HepG2 (cell line): ENCODE measurements around the gene KIR2DL1. TPM values are rescaled to one million over a fixed set of nuclear protein-coding genes. Genes with fewer than 3 reads are reported as not detected.
"Not testable (repeated sequence)": the region's sequence is repeated elsewhere in the genome, so short reads cannot be mapped to it uniquely, and the experiment has no call there.

Experiments used
- ATAC-seq: fragments of 200-7000 bp; cut with Tn5 transposase; 3 replicates; pipeline ENCODE4 v1.9.1; 2020; ENCODE audit warnings: mild to moderate bottlenecking, moderate library complexity
- BruUV-seq: library from RNA; stranded (reverse); fragments of 400-500 nt; replicated peaks from 2 replicates; lab custom pipeline; 2021; lab: Mats Ljungman, UMichigan
- CTCF ChIA-PET: fragments of 300-600 bp; formaldehyde crosslinking; extraction: SDS; loops from one replicate; lab custom pipeline; 2021; ENCODE audit warnings: low total read pairs, inconsistent platforms, low intra/inter-chr PET ratio; lab: Yijun Ruan, JAX
- POLR2A ChIA-PET: fragments of 350-600 bp; sonication (Branson Sonifier 250); formaldehyde crosslinking; loops from one replicate; lab custom pipeline; 2020; ENCODE audit warnings: antibody characterized with exemption, inconsistent platforms; lab: Yijun Ruan, JAX
- DNase-seq: peaks from one replicate; pipeline ENCODE4 v3.0.0-alpha.2; 2015; ENCODE audit warnings: low spot score
- FAIRE-seq: peaks from 3 replicates; lab custom pipeline; 2011; peaks lifted over from hg19 to GRCh38; lab: Jason Lieb, UNC
- H2AFZ ChIP-seq: one replicate; pipeline ENCODE4 v1.6.1; 2011; ENCODE audit warnings: low read length, inconsistent platforms
- H3K27ac ChIP-seq: fragments of 300-600 bp; 3 replicates; pipeline ENCODE4 v1.8.0; 2011; ENCODE audit warnings: mixed run types, mild to moderate bottlenecking, mixed read lengths, low read length, inconsistent platforms; ENCODE audit not compliant: insufficient read depth; ENCODE audit errors: extremely low read length
- H3K27me3 ChIP-seq, 2 experiments: fragments of 200-600 bp in 1 of 2; 2 replicates in 1 of 2; 3 replicates in 1 of 2; pipeline versions ENCODE4 v1.6.0 to v1.8.0; 2011; ENCODE audit warnings: low read length in 2 of 2, mild to moderate bottlenecking in 2 of 2, moderate library complexity in 2 of 2, inconsistent platforms in 1 of 2; ENCODE audit not compliant: insufficient read depth in 2 of 2, control insufficient read depth in 1 of 2
- H3K36me3 ChIP-seq, 2 experiments: fragments of 200-600 bp in 1 of 2; replicated peaks in 1 of 2; 2 replicates in 1 of 2; 3 replicates in 1 of 2; pipeline versions ENCODE4 v1.5.1 to v1.8.0; 2011; ENCODE audit warnings: low read length in 2 of 2, inconsistent platforms in 1 of 2; ENCODE audit not compliant: insufficient read depth in 2 of 2, control insufficient read depth in 1 of 2
- H3K4me1 ChIP-seq: 2 replicates; pipeline ENCODE4 v1.5.1; 2012; ENCODE audit warnings: low read length, inconsistent platforms; ENCODE audit not compliant: insufficient read depth
- H3K4me2 ChIP-seq: 2 replicates; pipeline ENCODE4 v1.6.0; 2011; ENCODE audit warnings: low read depth, low read length, inconsistent platforms
- H3K4me3 ChIP-seq, 3 experiments: fragments of 200-600 bp in 1 of 3; sonication (generic), shearing (Covaris generic) in 1 of 3; replicated peaks in 1 of 3; 2 replicates each; pipeline ENCODE4 v1.5.1; 2011 to 2016; ENCODE audit warnings: low read length in 3 of 3, inconsistent platforms in 2 of 3, low read depth in 2 of 3, mild to moderate bottlenecking in 2 of 3, control low read depth in 1 of 3, mixed read lengths in 1 of 3; ENCODE audit not compliant: insufficient read depth in 1 of 3
- H3K79me2 ChIP-seq: one replicate; pipeline ENCODE4 v1.6.1; 2011; ENCODE audit warnings: low read length, inconsistent platforms; ENCODE audit not compliant: insufficient read depth
- H3K9ac ChIP-seq: 2 replicates; pipeline ENCODE4 v1.6.0; 2011; ENCODE audit warnings: mild to moderate bottlenecking, low read depth, low read length, inconsistent platforms; ENCODE audit not compliant: insufficient read depth
- H3K9me3 ChIP-seq: 2 replicates; pipeline ENCODE4 v1.5.1; 2012; ENCODE audit warnings: mild to moderate bottlenecking, low read length
- H4K20me1 ChIP-seq: 2 replicates; pipeline ENCODE4 v1.6.0; 2011; ENCODE audit warnings: inconsistent platforms, mild to moderate bottlenecking, low read length, moderate library complexity; ENCODE audit not compliant: insufficient read depth
- WGBS: methylation state at CpG from one replicate; pipeline ENCODE4 v1.1.6; 2017; ENCODE audit warnings: low lambda C conversion rate; 5-methylcytosine and 5-hydroxymethylcytosine counted together
- in situ Hi-C: cut with HindIII; loops from 2 replicates; pipeline ENCODE4 v1.10.0; 2017; ENCODE audit warnings: low pct_unique_long_range_greater_than_20kb; ENCODE audit not compliant: extremely low pct_ligation_motif_present
- intact Hi-C: fragments of 100-400 bp; cut with micrococcal nuclease; formaldehyde crosslinking; loops from one replicate; pipeline ENCODE4 v1.10.0; 2022; ENCODE audit not compliant: unreplicated experiment
- polyA plus RNA-seq, 8 experiments: library from polyadenylated mRNA; depleted of rRNA in 3 of 8; stranded (reverse) in 7 of 8; unstranded in 1 of 8; fragments of >200 nt; fragmentation: Illumina TruSeq in 4 of 8; extraction: Trizol in 4 of 8; gene quantifications; 2 replicates each; pipeline versions ENCODE4 v1.2.1 to v1.2.3, GENCODE V29; 2011 to 2016; ENCODE audit warnings: low read depth in 4 of 8, missing spikeins in 1 of 8, mixed read lengths in 1 of 8; ENCODE audit not compliant: insufficient read depth in 1 of 8
- total RNA-seq, 5 experiments: library from RNA; depleted of rRNA; stranded (reverse); fragments of >200 nt; fragmentation: Illumina TruSeq; extraction: Trizol; gene quantifications; 2 replicates each; pipeline ENCODE4 v1.2.3, GENCODE V29; 2016; ENCODE audit warnings: low read depth in 1 of 5

KIR2DL1 gene
- total and polyA plus RNA-seq, 2 of the 13 experiments (the other 11 are each of a cell fraction or from before 2014, with no cell fraction given): not detected

GRCh38 chr19:54777851-54778250 lies 8.3 kb downstream of the KIR2DL1 start:
- H3K27me3 ChIP-seq: peaks cover 0 to 12% of the 10 kb centered on the region in 2 experiments; a peak in 1 of 5 replicates
- CTCF ChIA-PET, POLR2A ChIA-PET, H3K9ac ChIP-seq, H3K4me1 ChIP-seq, H3K9me3 ChIP-seq, H3K79me2 ChIP-seq, intact Hi-C loops, H4K20me1 ChIP-seq, H3K4me3 ChIP-seq, H3K36me3 ChIP-seq, FAIRE-seq, H3K4me2 ChIP-seq, ATAC-seq, in situ Hi-C loops, H2AFZ ChIP-seq, DNase-seq, H3K27ac ChIP-seq, BruUV-seq: not testable (repeated sequence)
- WGBS: 12% methylated on average over 4 of the region's 4 CpGs

GRCh38 chr19:54778896-54779295 lies 9.3 kb downstream of the KIR2DL1 start:
- FAIRE-seq, H2AFZ ChIP-seq, H3K4me1 ChIP-seq, BruUV-seq, H3K4me3 ChIP-seq, H3K36me3 ChIP-seq, H4K20me1 ChIP-seq, H3K79me2 ChIP-seq, ATAC-seq, CTCF ChIA-PET, H3K9me3 ChIP-seq, H3K4me2 ChIP-seq, intact Hi-C loops, DNase-seq, POLR2A ChIA-PET, H3K27ac ChIP-seq, in situ Hi-C loops, H3K9ac ChIP-seq: not testable (repeated sequence)
- H3K27me3 ChIP-seq: peaks cover 0 to 12% of the 10 kb centered on the region in 2 experiments; a peak in 1 of 5 replicates
- WGBS: 16% methylated on average over 7 of the region's 7 CpGs

- in situ Hi-C loops, H3K4me2 ChIP-seq, H3K9ac ChIP-seq, H3K4me3 ChIP-seq, H3K27ac ChIP-seq, H3K4me1 ChIP-seq, FAIRE-seq, BruUV-seq, ATAC-seq, intact Hi-C loops, H4K20me1 ChIP-seq, H3K9me3 ChIP-seq, H3K36me3 ChIP-seq, H3K79me2 ChIP-seq, POLR2A ChIA-PET, H2AFZ ChIP-seq, CTCF ChIA-PET, DNase-seq: not testable (repeated sequence)
- H3K27me3 ChIP-seq: peaks cover 0 to 14% of the 10 kb centered on the region in 2 experiments; a peak in 1 of 5 replicates
- WGBS: 0% methylated on average over 3 of the region's 4 CpGs
Measured at GRCh38 chr19:54782916-54783315, 13.3 kb downstream of the KIR2DL1 start.

- H3K9me3 ChIP-seq, DNase-seq, H3K4me1 ChIP-seq, H3K79me2 ChIP-seq, ATAC-seq, FAIRE-seq, intact Hi-C loops, H4K20me1 ChIP-seq, H3K36me3 ChIP-seq, H3K4me3 ChIP-seq, CTCF ChIA-PET, H3K27ac ChIP-seq, in situ Hi-C loops, H3K4me2 ChIP-seq, POLR2A ChIA-PET, H3K9ac ChIP-seq, BruUV-seq, H2AFZ ChIP-seq: not testable (repeated sequence)
- H3K27me3 ChIP-seq: peaks cover 0 to 19% of the 10 kb centered on the region in 2 experiments; a peak in 2 of 5 replicates
- 56% methylated on average over 16 of the region's 24 CpGs for WGBS
Measured at GRCh38 chr19:54786091-54786723, 16.6 kb downstream of the KIR2DL1 start.
